ENCODE results near the gene PTPN4.

PTPN4 gene

GRCh38 chr2:119713819-119714490 lies 45.8 kb upstream of the PTPN4 start:
- TF ChIP-seq EP300 (IDR thresholded peaks at IDR 0.05; ENCODE audit: borderline replicate concordance) (no peak), TEAD4 (IDR thresholded peaks at IDR 0.05) (no peak), NFIC (IDR thresholded peaks at IDR 0.05) (peak; percentile 60), YY1 (IDR thresholded peaks at IDR 0.05; ENCODE audit: low read depth) (0 out of 2 replicates have a peak, but pooled peaks have one; percentile 47)

GRCh38 chr2:119715409-119716283 lies 44.1 kb upstream of the PTPN4 start:
- TF ChIP-seq MAX (IDR thresholded peaks at IDR 0.05): no peak
- no peak for TF ChIP-seq YY1 (IDR thresholded peaks at IDR 0.05; ENCODE audit: low read depth)
- no peak for TF ChIP-seq ZBTB7A (IDR thresholded peaks at IDR 0.05; ENCODE audit: low read depth)
- no peak for TF ChIP-seq TEAD4 (IDR thresholded peaks at IDR 0.05)
- no peak for TF ChIP-seq NFIC (IDR thresholded peaks at IDR 0.05)
- TF ChIP-seq REST (IDR thresholded peaks at IDR 0.05; ENCODE audit: low read depth): no peak
- no peak for TF ChIP-seq FOXM1 (IDR thresholded peaks at IDR 0.05; ENCODE audit: borderline replicate concordance, low read depth)
- no peak for TF ChIP-seq USF1 (IDR thresholded peaks at IDR 0.05)
- no peak for TF ChIP-seq TAF1 (IDR thresholded peaks at IDR 0.05; ENCODE audit: low read depth)
- TF ChIP-seq CREB1 (IDR thresholded peaks at IDR 0.05; ENCODE audit: low read depth): no peak
- no peak for TF ChIP-seq EGR1 (IDR thresholded peaks at IDR 0.05)

- no peak for TF ChIP-seq TAF1 (IDR thresholded peaks at IDR 0.05; ENCODE audit: low read depth)
- no peak for TF ChIP-seq YY1 (IDR thresholded peaks at IDR 0.05; ENCODE audit: low read depth)
- no peak for TF ChIP-seq RAD21 (IDR thresholded peaks at IDR 0.05; ENCODE audit: low read depth)
- TF ChIP-seq FOXM1 (IDR thresholded peaks at IDR 0.05; ENCODE audit: borderline replicate concordance, low read depth): no peak
- TF ChIP-seq EGR1 (IDR thresholded peaks at IDR 0.05): no peak
- no peak for TF ChIP-seq EP300 (IDR thresholded peaks at IDR 0.05; ENCODE audit: borderline replicate concordance)
- TF ChIP-seq MAX (IDR thresholded peaks at IDR 0.05): no peak
- TF ChIP-seq TEAD4 (IDR thresholded peaks at IDR 0.05): no peak
- no peak for TF ChIP-seq CEBPB (IDR thresholded peaks at IDR 0.05)
These were observed 43.4 kb upstream of the PTPN4 start for GRCh38 chr2:119716284-119716672.

GRCh38 chr2:119718501-119719260 lies 41.0 kb upstream of the PTPN4 start:
- peak; percentile 63 for TF ChIP-seq USF1 (IDR thresholded peaks at IDR 0.05)
- TF ChIP-seq MAX (IDR thresholded peaks at IDR 0.05): no peak

GRCh38 chr2:119719261-119719627 lies 40.5 kb upstream of the PTPN4 start:
- TF ChIP-seq TEAD4 (IDR thresholded peaks at IDR 0.05) (no peak), RAD21 (IDR thresholded peaks at IDR 0.05; ENCODE audit: low read depth) (no peak), EGR1 (IDR thresholded peaks at IDR 0.05) (no peak), MAX (IDR thresholded peaks at IDR 0.05) (no peak), YY1 (IDR thresholded peaks at IDR 0.05; ENCODE audit: low read depth) (no peak), CEBPB (IDR thresholded peaks at IDR 0.05) (no peak), TCF12 (IDR thresholded peaks at IDR 0.05; ENCODE audit: low read depth) (no peak), FOXM1 (IDR thresholded peaks at IDR 0.05; ENCODE audit: borderline replicate concordance, low read depth) (no peak), CREB1 (IDR thresholded peaks at IDR 0.05; ENCODE audit: low read depth) (no peak), TAF1 (IDR thresholded peaks at IDR 0.05; ENCODE audit: low read depth) (no peak), EP300 (IDR thresholded peaks at IDR 0.05; ENCODE audit: borderline replicate concordance) (no peak), USF1 (IDR thresholded peaks at IDR 0.05) (no peak), NFIC (IDR thresholded peaks at IDR 0.05) (no peak), ZBTB7A (IDR thresholded peaks at IDR 0.05; ENCODE audit: low read depth) (no peak), REST (IDR thresholded peaks at IDR 0.05; ENCODE audit: low read depth) (no peak)
